ENCODE measurements around the gene CABP2.

GRCh38 chr11:67535561-67535960 is 12.3 kb upstream of the CABP2 start:
- TF ChIP-seq POLR2A (IDR thresholded peaks at IDR 0.05; ENCODE audit: low read depth, low read length): no peak
- TF ChIP-seq POLR2AphosphoS5 (IDR thresholded peaks at IDR 0.05; ENCODE audit: low read depth, low read length): no peak
- TF ChIP-seq TAF1 (IDR thresholded peaks at IDR 0.05; ENCODE audit: borderline replicate concordance, low read depth, low read length): no peak
